Measurements from ENCODE around the gene TPSAB1. TPM values are rescaled to one million over a fixed set of nuclear protein-coding genes. Genes with fewer than 3 reads are reported as not detected.

The TPSAB1 gene
- total RNA-seq, 1 donor from 2014 or later: not detected

DNA sequence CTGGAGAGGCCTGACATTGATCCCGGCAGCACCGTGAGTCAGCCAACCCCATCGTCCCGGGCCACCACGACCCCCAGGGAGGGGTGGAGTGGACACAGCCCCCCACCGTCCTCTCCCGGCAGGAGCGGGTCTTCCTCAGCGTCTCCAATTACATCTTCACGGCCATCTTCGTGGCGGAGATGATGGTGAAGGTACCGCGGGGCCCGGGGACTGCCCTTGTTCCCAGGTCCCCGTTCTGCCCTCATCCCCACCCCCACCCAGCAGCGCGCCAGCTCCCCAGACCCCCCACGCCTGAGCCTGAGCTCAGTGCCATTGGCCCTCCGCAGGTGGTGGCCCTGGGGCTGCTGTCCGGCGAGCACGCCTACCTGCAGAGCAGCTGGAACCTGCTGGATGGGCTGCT, 30.0 kb upstream of the TPSAB1 start:
- no peak for DNase-seq (ENCODE audit: low read depth, low spot score)

DNA sequence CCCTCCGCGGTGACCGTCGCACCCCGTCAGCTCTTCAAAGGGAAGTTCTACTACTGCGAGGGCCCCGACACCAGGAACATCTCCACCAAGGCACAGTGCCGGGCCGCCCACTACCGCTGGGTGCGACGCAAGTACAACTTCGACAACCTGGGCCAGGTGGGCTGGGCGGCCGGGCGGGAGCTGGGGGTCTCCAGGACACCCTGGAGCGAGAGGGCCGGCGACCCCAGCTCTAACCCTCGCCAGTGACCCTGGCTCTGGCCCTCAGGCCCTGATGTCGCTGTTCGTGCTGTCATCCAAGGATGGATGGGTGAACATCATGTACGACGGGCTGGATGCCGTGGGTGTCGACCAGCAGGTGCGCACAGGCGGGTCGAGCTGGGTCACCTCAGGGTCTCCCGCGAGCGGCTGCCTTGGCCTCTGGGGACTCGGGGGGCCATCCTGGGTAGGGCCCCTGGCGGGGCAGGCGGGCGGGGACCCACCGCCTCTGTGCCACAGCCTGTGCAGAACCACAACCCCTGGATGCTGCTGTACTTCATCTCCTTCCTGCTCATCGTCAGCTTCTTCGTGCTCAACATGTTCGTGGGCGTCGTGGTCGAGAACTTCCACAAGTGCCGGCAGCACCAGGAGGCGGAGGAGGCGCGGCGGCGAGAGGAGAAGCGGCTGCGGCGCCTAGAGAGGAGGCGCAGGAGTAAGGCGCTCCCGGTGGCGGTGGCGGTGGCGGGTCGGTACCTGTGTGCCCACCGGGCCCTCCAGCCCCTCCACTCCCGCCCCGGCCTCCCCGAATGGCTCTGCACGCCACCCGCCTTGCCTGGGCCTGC, 28.8 kb upstream of the TPSAB1 start:
- DNase-seq (ENCODE audit: low read depth, low spot score): no peak

DNA sequence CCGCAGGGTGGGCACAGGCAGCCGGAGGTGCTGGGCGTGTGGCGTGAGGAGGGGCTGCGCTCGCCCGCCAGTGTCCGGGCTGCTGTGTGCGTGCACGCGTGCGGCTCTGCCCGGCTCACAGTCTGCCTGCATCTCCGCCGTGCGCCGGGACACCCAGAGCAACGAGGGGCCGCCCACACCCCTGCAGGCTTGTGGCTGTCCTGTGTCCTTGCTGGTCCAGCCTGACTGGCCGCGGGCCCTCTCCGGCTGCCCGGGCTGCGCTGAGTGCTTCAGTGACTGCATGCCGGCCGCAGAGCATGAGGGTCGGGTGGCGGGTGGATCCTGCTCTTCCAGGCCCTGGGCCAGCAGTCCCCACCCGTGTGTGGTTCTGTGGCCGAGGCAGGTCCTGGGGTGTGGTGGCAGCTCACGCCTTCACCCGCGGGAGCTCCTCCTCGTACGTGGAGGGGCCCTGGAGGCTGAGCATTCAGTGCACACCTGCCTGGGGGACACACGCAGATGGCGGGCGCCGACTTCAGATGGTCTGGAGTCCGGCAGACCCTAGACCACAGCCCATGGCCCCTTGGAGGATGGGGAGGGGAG, 27.8 kb upstream of the TPSAB1 start:
- DNase-seq (ENCODE audit: low read depth, low spot score): no peak

DNA sequence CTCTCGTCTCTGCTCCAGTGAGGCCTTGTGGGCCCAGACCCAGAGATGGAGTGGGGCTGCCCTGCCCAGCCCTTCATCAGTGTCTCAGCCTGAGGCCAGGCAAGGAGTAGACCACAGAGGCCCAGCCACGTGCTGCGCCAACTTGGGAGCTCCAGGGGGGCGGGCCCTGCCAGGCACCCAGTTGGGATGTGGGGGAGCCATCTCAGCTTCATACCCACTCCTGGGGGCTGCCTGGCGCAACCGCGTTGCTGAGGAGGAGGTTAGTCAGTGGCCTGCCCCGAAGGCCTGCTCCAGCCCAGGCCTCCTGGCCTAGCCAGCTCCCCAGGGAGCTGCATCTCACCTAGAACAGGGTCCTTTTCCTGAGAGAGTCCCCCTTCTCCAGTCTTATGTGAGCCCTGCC, 27.3 kb upstream of the TPSAB1 start:
- no peak for DNase-seq (ENCODE audit: low read depth, low spot score)

DNA sequence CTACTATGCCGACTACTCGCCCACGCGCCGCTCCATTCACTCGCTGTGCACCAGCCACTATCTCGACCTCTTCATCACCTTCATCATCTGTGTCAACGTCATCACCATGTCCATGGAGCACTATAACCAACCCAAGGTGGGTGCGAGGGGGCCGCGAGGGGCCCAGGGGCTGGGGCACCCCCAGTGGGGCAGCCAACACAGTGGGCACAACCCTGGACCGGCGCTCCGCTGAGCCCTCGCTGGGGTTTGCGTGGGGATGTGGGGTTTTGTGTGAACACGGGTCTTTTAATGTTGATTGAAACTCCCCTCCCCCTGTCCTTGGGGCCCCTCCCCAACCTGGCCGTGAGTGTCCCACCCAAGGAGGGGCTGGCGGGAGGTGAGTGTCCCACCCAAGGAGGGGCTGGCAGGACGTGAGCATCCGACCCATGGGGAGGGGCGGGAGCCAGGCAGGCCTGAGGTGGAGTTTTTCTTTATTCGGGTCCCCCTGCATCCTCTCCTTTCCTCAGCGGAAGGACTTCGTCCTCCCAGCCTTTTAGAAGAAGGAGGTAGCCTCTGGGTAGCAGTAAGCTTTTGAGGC, 26.6 kb upstream of the TPSAB1 start:
- DNase-seq (ENCODE audit: low read depth, low spot score): no peak

DNA sequence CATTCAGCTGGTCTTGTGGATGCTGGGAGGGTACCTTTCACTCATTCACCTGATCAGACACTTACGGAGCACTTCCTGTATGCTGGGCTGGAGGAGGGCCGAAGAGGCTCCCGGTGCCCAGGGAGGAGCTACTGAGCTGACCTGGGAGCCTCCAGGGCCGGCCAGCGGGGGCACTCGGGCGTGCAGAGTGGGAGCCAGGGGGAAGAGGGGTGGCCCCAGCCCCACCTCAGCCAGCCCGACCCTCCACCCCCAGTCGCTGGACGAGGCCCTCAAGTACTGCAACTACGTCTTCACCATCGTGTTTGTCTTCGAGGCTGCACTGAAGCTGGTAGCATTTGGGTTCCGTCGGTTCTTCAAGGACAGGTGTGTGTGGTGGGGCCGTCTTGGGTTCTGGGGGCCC, 25.8 kb upstream of the TPSAB1 start:
- no peak for DNase-seq (ENCODE audit: low read depth, low spot score)

DNA sequence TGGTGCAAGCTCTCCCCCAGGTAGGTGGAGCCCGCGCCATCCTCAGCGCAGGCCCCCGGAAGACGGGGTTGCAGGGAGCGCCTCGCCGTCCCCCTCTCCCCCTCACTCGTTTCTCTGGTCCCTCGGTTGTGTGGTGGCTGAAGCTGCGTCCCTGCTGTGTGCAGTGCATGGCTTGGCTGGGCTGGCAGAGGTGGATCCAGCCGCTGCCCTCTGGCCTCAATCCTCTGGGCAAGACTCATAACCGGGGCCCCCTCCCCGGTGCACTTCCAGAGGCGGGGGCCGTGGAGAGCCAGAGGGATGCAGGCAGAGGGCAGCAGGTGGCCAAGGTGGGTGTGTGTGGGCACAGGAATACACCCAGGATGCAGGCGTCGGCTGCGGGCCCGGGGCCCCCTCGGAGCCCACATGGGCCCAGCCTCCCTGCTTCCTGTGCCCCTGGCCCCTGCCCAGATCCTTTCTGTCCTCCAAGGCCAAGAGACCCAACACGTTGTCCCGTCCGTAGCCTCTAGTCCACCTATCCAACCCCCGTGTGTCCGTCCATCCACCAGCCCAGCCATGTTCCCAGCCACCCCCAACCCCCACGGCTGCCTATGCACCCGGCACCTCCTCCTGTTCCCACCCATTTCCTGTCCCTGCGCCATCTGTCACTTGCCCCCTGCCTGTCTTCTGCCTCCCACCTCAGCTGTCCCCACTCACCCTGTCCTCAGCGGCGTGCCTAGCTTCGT, 24.8 kb upstream of the TPSAB1 start:
- no peak for DNase-seq (ENCODE audit: low read depth, low spot score)

DNA sequence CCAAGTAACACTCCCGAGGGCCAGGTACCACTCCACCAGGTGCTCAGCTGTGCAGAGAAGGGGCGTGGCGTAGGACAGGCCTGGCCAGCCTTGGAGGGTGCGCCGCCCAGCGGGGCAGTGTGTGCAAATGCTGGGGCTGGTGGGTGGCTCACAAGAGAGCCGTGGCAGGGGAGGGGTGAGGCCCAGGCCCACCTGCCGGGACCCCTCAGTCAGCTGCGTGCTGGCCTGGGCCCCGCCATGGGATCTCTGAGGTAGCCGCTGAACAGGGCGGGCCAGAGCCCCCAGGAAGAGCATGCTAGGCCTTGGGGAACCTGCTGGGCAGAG, 24.2 kb upstream of the TPSAB1 start:
- DNase-seq (ENCODE audit: low read depth, low spot score): no peak

DNA sequence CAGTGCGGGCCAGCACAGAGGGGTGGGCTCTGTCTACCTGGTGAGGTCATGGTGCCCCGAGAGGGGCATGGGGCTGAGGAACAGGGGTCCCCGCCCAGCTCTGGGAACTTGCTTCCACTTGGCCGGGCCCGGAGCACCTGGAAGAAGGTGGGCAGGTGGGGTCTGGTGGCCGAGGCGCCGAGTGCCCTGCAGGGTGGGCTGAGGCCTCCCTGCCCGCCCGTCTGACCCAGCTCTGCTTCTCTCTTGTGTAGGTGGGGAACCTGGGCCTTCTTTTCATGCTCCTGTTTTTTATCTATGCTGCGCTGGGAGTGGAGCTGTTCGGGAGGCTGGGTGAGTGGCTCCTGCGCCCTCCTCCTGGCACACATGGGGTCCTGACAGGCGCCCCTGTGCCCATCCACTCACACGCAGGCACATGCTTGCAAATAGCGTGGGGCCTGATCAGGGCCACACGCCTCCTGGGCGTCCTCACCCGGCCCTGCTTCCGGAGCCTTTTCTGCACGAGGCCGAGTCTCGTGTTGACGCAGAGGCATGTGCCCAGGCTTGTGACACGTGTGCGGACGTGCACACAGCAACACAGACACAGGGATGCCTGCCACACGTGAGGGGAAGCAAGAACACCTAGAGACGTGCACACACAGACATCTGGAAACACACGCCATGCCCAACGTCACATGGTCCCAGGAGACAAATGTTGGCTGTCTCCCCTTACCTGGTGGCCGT, 23.7 kb upstream of the TPSAB1 start:
- DNase-seq (ENCODE audit: low read depth, low spot score): no peak

DNA sequence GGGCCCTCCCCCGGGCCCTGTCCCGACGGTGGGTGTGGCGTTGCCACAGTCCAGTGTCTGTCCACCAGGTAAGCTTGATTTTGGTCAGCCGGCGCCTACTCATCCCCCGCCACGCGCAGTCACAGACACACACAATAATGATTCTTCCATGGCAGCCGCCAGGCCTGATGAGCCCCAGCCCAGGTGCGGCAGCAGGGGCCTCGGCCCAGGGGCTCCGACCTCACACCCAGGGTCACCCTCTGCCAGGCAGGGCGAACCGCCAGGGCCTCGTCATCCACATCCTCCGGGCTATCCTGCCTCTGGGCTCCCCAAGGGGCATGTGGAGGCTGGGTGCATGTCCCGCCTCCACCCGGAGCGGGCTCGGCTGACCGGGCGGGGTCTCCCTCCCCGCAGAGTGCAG, 23.0 kb upstream of the TPSAB1 start:
- DNase-seq (ENCODE audit: low read depth, low spot score): no peak

DNA sequence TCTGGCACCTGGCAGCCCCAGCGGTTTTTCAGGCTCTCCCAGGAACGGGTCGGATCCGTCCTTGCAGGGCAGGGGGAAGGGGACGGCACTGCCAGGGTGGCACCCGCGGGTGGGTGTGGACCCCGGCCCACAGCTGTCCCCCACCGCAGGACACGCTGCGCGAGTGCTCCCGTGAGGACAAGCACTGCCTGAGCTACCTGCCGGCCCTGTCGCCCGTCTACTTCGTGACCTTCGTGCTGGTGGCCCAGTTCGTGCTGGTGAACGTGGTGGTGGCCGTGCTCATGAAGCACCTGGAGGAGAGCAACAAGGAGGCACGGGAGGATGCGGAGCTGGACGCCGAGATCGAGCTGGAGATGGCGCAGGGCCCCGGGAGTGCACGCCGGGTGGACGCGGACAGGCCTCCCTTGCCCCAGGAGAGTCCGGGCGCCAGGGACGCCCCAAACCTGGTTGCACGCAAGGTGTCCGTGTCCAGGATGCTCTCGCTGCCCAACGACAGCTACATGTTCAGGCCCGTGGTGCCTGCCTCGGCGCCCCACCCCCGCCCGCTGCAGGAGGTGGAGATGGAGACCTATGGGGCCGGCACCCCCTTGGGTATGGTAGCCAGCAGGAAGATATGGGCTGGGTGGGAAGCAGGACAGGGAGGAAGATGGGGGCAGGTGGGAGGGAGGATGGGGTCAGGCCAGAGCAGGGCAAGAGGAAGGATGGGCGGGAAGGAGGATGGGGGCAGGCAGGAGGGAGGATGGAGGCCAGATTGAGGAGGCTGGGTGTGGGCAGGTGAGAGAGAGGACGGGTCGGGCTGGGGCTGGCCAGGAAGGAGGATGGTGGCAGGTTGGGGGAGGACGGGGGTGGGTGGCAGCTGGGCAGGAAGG, 22.2 kb upstream of the TPSAB1 start:
- DNase-seq (ENCODE audit: low read depth, low spot score): no peak

DNA sequence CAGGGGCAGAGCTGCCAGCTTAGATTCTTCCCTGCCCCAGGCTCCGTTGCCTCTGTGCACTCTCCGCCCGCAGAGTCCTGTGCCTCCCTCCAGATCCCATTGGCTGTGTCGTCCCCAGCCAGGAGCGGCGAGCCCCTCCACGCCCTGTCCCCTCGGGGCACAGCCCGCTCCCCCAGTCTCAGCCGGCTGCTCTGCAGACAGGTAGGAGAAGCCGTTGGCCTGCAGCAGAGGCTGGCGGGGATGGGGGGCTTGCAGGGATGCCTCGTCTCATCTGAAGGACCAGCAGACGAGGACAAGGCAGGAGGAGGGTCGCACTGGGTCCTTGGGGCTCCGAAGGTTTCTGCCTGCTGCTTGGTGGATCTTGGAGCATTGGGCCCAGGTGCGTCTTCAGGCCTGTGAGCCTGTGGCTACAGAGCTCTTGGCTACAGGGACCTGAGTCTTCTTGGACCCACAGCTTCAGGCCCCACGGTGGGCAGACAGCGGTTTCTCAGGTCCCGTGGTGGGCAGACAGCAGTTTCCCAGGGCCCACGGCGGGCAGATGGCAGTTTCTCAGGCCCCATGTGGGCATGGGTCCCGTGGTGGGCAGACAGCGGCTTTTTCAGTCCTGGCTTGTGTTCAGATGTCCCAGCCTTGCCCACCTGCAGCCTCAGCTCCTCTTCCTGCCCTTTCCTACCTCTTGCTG, 21.4 kb upstream of the TPSAB1 start:
- DNase-seq (ENCODE audit: low read depth, low spot score): no peak

DNA sequence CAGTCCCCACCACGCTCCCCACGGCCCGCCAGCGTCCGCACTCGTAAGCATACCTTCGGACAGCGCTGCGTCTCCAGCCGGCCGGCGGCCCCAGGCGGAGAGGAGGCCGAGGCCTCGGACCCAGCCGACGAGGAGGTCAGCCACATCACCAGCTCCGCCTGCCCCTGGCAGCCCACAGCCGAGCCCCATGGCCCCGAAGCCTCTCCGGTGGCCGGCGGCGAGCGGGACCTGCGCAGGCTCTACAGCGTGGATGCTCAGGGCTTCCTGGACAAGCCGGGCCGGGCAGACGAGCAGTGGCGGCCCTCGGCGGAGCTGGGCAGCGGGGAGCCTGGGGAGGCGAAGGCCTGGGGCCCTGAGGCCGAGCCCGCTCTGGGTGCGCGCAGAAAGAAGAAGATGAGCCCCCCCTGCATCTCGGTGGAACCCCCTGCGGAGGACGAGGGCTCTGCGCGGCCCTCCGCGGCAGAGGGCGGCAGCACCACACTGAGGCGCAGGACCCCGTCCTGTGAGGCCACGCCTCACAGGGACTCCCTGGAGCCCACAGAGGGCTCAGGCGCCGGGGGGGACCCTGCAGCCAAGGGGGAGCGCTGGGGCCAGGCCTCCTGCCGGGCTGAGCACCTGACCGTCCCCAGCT, 20.3 kb upstream of the TPSAB1 start:
- no peak for DNase-seq (ENCODE audit: low read depth, low spot score)

DNA sequence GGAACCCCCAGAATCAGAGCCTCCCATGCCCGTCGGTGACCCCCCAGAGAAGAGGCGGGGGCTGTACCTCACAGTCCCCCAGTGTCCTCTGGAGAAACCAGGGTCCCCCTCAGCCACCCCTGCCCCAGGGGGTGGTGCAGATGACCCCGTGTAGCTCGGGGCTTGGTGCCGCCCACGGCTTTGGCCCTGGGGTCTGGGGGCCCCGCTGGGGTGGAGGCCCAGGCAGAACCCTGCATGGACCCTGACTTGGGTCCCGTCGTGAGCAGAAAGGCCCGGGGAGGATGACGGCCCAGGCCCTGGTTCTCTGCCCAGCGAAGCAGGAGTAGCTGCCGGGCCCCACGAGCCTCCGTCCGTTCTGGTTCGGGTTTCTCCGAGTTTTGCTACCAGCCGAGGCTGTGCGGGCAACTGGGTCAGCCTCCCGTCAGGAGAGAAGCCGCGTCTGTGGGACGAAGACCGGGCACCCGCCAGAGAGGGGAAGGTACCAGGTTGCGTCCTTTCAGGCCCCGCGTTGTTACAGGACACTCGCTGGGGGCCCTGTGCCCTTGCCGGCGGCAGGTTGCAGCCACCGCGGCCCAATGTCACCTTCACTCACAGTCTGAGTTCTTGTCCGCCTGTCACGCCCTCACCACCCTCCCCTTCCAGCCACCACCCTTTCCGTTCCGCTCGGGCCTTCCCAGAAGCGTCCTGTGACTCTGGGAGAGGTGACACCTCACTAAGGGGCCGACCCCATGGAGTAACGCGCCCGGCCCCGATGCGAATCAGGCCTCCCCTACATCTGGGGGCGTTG, 19.5 kb upstream of the TPSAB1 start:
- no peak for DNase-seq (ENCODE audit: low read depth, low spot score)

DNA sequence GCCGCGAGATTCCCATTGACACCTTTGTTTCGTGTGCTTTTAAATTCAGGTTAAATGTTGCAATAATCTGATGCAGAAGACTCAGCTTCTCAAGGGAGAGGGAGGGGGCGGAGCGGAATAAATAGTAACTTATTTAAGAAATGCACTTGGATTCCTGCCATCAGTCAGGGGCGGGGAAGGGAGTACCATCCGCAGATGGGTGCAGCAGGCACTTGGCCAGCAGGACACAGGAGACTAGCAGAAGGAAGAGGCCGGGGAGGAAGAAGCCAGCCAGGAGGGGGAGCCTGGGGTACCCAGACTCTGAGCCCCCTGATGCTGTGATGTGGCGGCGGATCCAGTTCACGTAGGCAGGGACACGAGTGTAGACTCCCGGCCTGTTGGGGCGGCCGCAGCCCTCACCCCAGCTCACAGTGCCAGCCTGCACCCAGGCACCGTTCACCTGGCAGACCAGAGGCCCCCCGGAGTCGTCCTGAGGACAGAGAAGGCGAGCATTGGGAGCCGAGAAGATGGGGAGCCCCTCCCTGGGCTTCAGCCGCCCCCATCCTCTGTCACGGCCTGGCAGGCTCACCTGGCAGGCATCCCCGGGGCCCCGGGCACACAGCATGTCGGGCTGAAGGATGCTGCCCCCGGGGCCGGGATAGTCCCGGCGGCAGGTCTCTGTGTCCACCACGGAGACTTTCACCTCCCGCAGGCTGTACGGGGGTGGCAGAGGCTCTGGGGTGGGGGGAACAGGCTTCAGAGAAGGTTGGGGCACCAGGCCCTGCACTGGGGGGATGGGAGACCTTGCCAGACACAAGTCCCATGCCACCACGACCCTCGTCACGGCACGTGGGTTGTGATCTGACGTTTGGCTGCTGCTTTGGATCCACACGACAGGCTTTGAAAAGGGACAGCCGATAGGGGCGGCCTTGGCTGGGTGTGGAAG, 18.6 kb upstream of the TPSAB1 start:
- no peak for DNase-seq (ENCODE audit: low read depth, low spot score)

DNA sequence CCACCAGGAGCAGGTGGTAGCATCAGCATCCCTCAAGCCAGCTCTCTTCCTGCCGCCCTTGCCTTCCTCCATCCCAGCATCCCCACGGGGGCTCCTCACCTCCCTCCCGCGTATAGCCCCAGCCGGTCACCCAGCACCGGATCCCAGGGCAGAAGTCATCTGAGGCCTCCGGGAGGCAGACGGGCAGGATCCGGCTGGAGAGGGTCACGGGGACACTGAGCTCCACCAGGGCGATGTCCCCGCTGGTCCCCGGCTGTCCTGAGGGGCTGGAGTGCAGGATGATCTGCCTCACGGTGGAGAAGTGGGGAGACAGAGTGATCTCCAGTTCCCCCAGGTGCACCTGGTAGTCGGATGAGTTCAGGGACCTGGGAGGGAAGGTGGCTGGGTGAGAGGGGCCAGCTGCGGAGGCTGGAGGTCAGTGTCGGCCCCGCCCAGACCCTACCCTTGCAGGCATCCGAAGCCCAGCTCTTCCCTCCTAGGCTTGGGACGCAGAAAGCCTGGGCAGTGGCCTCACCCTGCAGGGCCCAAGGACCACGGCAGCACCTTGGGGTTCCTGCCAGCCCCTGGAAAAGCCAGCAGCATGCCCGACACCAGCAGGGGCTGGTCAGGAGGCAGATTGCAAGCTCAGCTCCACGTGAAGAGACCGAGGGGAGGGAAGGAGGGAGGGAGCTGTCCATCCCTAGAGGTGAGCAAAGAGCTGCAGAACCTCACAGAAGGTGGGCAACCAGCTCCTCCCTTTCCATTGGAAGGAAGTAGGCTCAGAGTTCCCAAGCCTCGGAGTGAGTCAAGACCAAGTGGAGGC, 17.8 kb upstream of the TPSAB1 start:
- no peak for DNase-seq (ENCODE audit: low read depth, low spot score)
